SK-N-MC (cell line): Measurements from ENCODE around the gene CLCN2.

Experiments used
- EZH2 ChIP-seq: fragments of 200-600 bp; sonication (generic); IDR thresholded peaks from one replicate; pipeline ENCODE4 v1.6.1; 2017; ENCODE audit warnings: antibody characterized with exemption
- POLR2AphosphoS5 ChIP-seq: IDR thresholded peaks from 2 replicates; pipeline ENCODE4 v1.6.1; 2012; ENCODE audit warnings: mild to moderate bottlenecking, low read depth, low read length, borderline replicate concordance

DNA sequence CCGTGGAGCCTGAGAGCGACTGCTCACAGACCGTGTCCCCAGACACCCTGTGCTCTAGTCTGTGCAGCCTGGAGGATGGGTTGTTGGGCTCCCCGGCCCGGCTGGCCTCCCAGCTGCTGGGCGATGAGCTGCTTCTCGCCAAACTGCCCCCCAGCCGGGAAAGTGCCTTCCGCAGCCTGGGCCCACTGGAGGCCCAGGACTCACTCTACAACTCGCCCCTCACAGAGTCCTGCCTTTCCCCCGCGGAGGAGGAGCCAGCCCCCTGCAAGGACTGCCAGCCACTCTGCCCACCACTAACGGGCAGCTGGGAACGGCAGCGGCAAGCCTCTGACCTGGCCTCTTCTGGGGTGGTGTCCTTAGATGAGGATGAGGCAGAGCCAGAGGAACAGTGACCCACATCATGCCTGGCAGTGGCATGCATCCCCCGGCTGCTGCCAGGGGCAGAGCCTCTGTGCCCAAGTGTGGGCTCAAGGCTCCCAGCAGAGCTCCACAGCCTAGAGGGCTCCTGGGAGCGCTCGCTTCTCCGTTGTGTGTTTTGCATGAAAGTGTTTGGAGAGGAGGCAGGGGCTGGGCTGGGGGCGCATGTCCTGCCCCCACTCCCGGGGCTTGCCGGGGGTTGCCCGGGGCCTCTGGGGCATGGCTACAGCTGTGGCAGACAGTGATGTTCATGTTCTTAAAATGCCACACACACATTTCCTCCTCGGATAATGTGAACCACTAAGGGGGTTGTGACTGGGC is 16.7 kb downstream of the CLCN2 start:
- no peak for TF ChIP-seq EZH2
- no peak for TF ChIP-seq POLR2AphosphoS5
